ENCODE measurements around the gene F11.
"Not testable (repeated sequence)": the region's sequence is repeated elsewhere in the genome, so short reads cannot be mapped to it uniquely, and the experiment has no call there.

The F11 gene

GRCh38 chr4:186307497-186307896 lies 41.5 kb downstream of the F11 start:
- H3K9me2 ChIP-seq (replicated peaks; ENCODE audit: insufficient read depth, low read length), result no peaks in the 10 kb centered on the region
- no peaks in the 10 kb centered on the region for H3K9me3 ChIP-seq (ENCODE audit: insufficient read depth, low read length)
- H2AFZ ChIP-seq (ENCODE audit: low read depth, low read length, severe bottlenecking), result no peak overlapping the region
- H3F3A ChIP-seq (ENCODE audit: insufficient read depth), result no peaks in the 10 kb centered on the region
- no peaks in the 10 kb centered on the region for H3K36me3 ChIP-seq (ENCODE audit: low read length)
- no peak overlapping the region for H3K4me3 ChIP-seq (ENCODE audit: insufficient read depth, low read length, poor library complexity, severe bottlenecking)
- no peaks in the 10 kb centered on the region for H3K79me2 ChIP-seq (ENCODE audit: insufficient read depth, low read length)
- H3K27ac ChIP-seq (ENCODE audit: low read depth, low read length), result no peak overlapping the region
- H3K4me2 ChIP-seq (ENCODE audit: low read depth, low read length, poor library complexity, severe bottlenecking), result no peak overlapping the region
- no peaks in the 10 kb centered on the region for H3K27me3 ChIP-seq (ENCODE audit: low read length)
- H4K20me1 ChIP-seq (ENCODE audit: low read depth, low read length), result no peaks in the 10 kb centered on the region
- TF ChIP-seq EZH2phosphoT487 (conservative IDR thresholded peaks at IDR 0.05; ENCODE audit: low read length) (no peak), CTCF (IDR thresholded peaks at IDR 0.05; ENCODE audit: insufficient read depth, low read length, poor library complexity, severe bottlenecking) (no peak)
- no peak overlapping the region for H3K9ac ChIP-seq (ENCODE audit: low read length)

DNA sequence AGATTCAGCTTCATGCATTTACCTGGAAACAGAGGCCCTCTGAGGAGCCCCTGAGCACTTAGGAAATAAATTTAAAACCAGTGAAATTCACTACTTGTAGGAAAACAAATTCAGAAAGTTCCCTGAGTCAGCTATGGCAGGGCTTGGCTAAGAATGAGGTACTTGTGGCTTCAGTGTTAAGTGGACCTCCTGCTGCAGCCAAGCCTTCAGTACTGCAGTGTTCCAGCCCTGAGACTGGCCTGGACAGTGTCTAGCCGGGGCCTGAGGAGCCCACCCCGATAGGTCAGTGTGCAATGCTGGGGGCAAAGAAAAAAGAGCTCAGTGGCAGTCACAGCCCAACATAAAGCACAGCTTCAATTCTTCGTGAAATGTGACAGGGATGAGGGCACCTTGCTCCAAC lies 41.9 kb downstream of the F11 start:
- Histone ChIP-seq H2AFZ (ENCODE audit: low read depth, low read length, severe bottlenecking) (no peak overlapping the region), H3K27ac (ENCODE audit: low read depth, low read length) (no peak overlapping the region), H4K20me1 (ENCODE audit: low read depth, low read length) (no peaks in the 10 kb centered on the region), H3K4me2 (ENCODE audit: low read depth, low read length, poor library complexity, severe bottlenecking) (no peak overlapping the region), H3K79me2 (ENCODE audit: insufficient read depth, low read length) (no peaks in the 10 kb centered on the region), H3F3A (ENCODE audit: insufficient read depth) (no peaks in the 10 kb centered on the region), H3K4me3 (ENCODE audit: insufficient read depth, low read length, poor library complexity, severe bottlenecking) (no peak overlapping the region), H3K9me2 (replicated peaks; ENCODE audit: insufficient read depth, low read length) (no peaks in the 10 kb centered on the region), H3K36me3 (ENCODE audit: low read length) (no peaks in the 10 kb centered on the region), H3K9me3 (ENCODE audit: insufficient read depth, low read length) (no peaks in the 10 kb centered on the region), H3K27me3 (ENCODE audit: low read length) (no peaks in the 10 kb centered on the region), H3K9ac (ENCODE audit: low read length) (no peak overlapping the region)
- TF ChIP-seq EZH2phosphoT487 (conservative IDR thresholded peaks at IDR 0.05; ENCODE audit: low read length) (no peak), CTCF (IDR thresholded peaks at IDR 0.05; ENCODE audit: insufficient read depth, low read length, poor library complexity, severe bottlenecking) (no peak)

DNA sequence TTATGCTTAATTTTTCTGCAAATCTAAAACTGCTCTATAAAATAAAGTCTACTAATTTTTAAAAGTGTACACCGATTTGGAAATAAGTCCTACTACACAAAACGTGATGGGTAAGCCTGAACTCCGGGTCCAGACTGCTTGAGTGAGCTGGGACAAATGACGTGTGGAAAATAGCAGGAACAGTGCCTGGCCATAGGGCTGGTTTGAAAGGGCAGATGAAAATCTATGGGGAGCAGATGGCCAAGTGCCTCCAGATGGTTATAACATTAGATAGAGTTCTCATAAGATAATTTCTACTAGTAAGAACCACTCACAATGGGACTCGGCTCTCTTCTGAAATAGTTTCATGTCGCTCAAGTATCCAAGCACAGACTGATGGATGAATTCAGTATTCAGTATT lies 52.5 kb downstream of the F11 start:
- no peaks in the 10 kb centered on the region for H3K79me2 ChIP-seq (ENCODE audit: insufficient read depth, low read length)
- no peaks in the 10 kb centered on the region for H3K9me2 ChIP-seq (replicated peaks; ENCODE audit: insufficient read depth, low read length)
- no peak overlapping the region for H2AFZ ChIP-seq (ENCODE audit: low read depth, low read length, severe bottlenecking)
- H3K27ac ChIP-seq (ENCODE audit: low read depth, low read length), result no peak overlapping the region
- H3K9ac ChIP-seq (ENCODE audit: low read length), result no peak overlapping the region
- no peaks in the 10 kb centered on the region for H3K36me3 ChIP-seq (ENCODE audit: low read length)
- H3F3A ChIP-seq (ENCODE audit: insufficient read depth), result no peaks in the 10 kb centered on the region
- no peaks in the 10 kb centered on the region for H3K27me3 ChIP-seq (ENCODE audit: low read length)
- no peak overlapping the region for H3K4me2 ChIP-seq (ENCODE audit: low read depth, low read length, poor library complexity, severe bottlenecking)
- no peak overlapping the region for H3K4me3 ChIP-seq (ENCODE audit: insufficient read depth, low read length, poor library complexity, severe bottlenecking)
- H4K20me1 ChIP-seq (ENCODE audit: low read depth, low read length), result no peaks in the 10 kb centered on the region
- TF ChIP-seq EZH2phosphoT487 (conservative IDR thresholded peaks at IDR 0.05; ENCODE audit: low read length), result no peak
- H3K9me3 ChIP-seq (ENCODE audit: insufficient read depth, low read length), result no peaks in the 10 kb centered on the region

DNA sequence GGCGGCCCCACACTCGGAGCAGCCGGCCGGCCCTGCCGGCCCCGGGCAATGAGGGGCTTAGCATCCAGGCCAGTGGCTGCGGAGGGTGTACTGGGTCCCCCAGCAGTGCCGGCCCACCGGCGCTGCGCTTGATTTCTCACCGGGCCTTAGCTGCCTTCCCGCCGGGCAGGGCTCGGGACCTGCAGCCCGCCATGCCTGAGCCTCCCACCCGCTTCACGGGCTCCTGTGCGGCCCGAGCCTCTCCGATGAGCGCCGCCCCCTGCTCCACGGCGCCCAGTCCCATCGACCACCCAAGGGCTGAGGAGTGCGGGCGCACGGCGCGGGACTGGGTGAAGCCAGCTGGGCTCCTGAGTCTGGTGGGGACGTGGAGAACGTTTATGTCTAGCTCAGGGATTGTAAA lies 58.7 kb downstream of the F11 start:
- H3K27ac ChIP-seq (ENCODE audit: low read depth, low read length); H3K36me3 ChIP-seq (ENCODE audit: low read length); H3K9me3 ChIP-seq (ENCODE audit: insufficient read depth, low read length); H3K27me3 ChIP-seq (ENCODE audit: low read length); H2AFZ ChIP-seq (ENCODE audit: low read depth, low read length, severe bottlenecking); H3K4me2 ChIP-seq (ENCODE audit: low read depth, low read length, poor library complexity, severe bottlenecking); H4K20me1 ChIP-seq (ENCODE audit: low read depth, low read length); H3K9ac ChIP-seq (ENCODE audit: low read length); H3F3A ChIP-seq (ENCODE audit: insufficient read depth); H3K4me3 ChIP-seq (ENCODE audit: insufficient read depth, low read length, poor library complexity, severe bottlenecking); H3K79me2 ChIP-seq (ENCODE audit: insufficient read depth, low read length); H3K9me2 ChIP-seq (replicated peaks; ENCODE audit: insufficient read depth, low read length): not testable (repeated sequence)
